ENCODE measurements around the gene EPS8. TPM values are rescaled to one million over a fixed set of nuclear protein-coding genes. Genes with fewer than 3 reads are reported as not detected.
A peak's percentile ranks its signal among the peaks of the same experiment; 100 is the strongest.

Gene EPS8
- polyA plus RNA-seq, 3 donors = 4.1 to 4.8 (median 4.3) TPM

DNA sequence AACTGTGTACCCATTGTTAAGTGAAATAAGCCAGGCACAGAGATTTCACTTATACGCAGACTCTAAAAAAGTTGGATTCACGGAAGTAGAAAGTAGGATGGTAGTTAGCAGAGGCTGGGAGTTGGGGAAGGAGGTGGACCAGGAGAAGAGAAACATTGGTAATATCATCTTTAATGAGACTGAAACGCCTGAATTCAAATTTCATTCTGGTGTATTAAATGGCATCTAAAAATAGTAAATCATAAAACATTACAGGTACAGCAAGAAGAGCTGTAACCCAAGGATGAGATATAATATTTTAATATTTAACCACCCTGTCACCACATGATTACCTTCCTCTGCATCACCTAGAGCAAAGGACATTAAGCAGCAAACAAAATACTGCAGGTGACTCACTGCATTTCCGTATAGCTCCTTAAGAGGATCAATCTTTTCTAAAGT, 99.4 kb downstream of the EPS8 start:
- Histone ChIP-seq H3K4me3 (replicated peaks in 1 of 3; ENCODE audit: low read depth in 2 of 3, low read length in 3 of 3) (no peak overlapping the region), H4K20me1 (ENCODE audit: insufficient read depth, low read length) (no peaks in the 10 kb centered on the region), H3K9me3 (replicated peaks in 1 of 2; ENCODE audit: control insufficient read depth in 1 of 2, insufficient read depth in 1 of 2, low read length in 2 of 2) (peaks cover 0 to 3% of the 10 kb centered on the region in 2 donors), H3K27ac (ENCODE audit: low read depth in 1 of 2, low read length in 2 of 2) (no peak overlapping the region), H3K27me3 (ENCODE audit: control insufficient read depth in 2 of 2, insufficient read depth in 2 of 2, low read length in 2 of 2) (no peaks in the 10 kb centered on the region), H3K36me3 (replicated peaks in 1 of 2; ENCODE audit: control insufficient read depth in 1 of 2, insufficient read depth in 2 of 2, low read length in 2 of 2) (no peaks in the 10 kb centered on the region), H3K4me2 (replicated peaks; ENCODE audit: extremely low read depth, low read length, poor library complexity, severe bottlenecking) (peak overlapping the region; percentile 20), H3K79me2 (ENCODE audit: insufficient read depth, low read length) (no peaks in the 10 kb centered on the region), H3K9ac (ENCODE audit: insufficient read depth, low read length, poor library complexity, severe bottlenecking) (no peak overlapping the region), H2AFZ (ENCODE audit: insufficient read depth, low read depth, low read length, poor library complexity, severe bottlenecking) (no peak overlapping the region), H3K4me1 (ENCODE audit: control insufficient read depth in 1 of 2, insufficient read depth in 2 of 2, low read length in 2 of 2) (peaks cover 40 to 64% of the 10 kb centered on the region in 2 donors)
- Mint-ChIP-seq H3K27ac (peak overlapping the region in 1 of 7 donors; percentile 5), H3K4me3 (no peak overlapping the region), H3K27me3 (ENCODE audit: low read depth in 3 of 3) (peaks cover 0 to 2% (median 0%) of the 10 kb centered on the region in 3 donors), H3K4me1 (peaks cover 58% of the 10 kb centered on the region), H3K36me3 (no peaks in the 10 kb centered on the region), H3K9me3 (peaks cover 0 to 4% (median 0%) of the 10 kb centered on the region in 7 donors)
- intact Hi-C loops (cut with micrococcal nuclease) = loop anchor here in 1 of 2 donors (10.0 kb wide), 2 partner anchors 95 to 155 kb away; partner anchors contain the start of gene EPS8
- DNase-seq = no peak
- TF ChIP-seq, protein P1, sequence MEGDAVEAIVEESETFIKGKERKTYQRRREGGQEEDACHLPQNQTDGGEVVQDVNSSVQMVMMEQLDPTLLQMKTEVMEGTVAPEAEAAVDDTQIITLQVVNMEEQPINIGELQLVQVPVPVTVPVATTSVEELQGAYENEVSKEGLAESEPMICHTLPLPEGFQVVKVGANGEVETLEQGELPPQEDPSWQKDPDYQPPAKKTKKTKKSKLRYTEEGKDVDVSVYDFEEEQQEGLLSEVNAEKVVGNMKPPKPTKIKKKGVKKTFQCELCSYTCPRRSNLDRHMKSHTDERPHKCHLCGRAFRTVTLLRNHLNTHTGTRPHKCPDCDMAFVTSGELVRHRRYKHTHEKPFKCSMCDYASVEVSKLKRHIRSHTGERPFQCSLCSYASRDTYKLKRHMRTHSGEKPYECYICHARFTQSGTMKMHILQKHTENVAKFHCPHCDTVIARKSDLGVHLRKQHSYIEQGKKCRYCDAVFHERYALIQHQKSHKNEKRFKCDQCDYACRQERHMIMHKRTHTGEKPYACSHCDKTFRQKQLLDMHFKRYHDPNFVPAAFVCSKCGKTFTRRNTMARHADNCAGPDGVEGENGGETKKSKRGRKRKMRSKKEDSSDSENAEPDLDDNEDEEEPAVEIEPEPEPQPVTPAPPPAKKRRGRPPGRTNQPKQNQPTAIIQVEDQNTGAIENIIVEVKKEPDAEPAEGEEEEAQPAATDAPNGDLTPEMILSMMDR (IDR thresholded peaks at IDR 0.05) = no peak
- WGBS (ENCODE audit: insufficient coverage) = 95% methylated on average over 2 of the region's 4 CpGs

DNA sequence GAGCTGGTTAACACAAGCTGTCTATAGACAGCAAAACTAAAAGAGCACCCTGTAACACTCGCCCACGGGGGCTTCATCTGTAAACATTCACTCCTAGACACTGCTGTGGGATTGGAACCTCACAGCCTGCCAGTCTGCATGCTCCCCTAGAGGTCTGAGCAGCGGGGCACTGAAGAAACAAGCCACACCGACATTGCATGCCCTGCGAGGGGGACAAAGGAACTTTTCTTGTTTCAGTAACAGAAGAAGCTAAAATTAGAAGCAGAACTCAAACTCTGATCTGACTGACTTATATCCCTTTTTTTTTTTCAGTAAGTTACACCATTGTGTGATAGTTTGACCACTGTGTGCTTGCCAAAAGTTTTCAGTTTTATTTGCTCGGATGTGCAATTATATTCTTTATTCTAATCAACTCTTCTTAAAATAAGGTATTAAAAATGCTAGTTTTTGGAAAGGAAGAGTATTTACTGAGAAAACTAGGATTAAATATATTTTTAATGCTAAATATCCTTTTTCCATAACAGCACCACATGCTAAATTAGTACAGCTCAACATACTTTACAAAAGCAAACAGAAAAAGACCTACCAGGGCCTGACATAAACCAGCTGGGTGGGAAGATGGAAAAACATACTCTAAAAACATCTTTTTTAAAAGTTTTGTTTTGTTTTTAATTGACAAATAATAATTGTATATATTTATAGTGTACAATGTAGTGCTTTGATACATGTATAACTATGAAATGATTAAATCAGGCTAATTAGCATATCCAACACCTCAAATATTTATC, 100.2 kb downstream of the EPS8 start:
- H3K27ac ChIP-seq (ENCODE audit: low read depth in 1 of 2, low read length in 2 of 2) = peak overlapping the region; percentile 80 to 87
- no peaks in the 10 kb centered on the region for H3K79me2 ChIP-seq (ENCODE audit: insufficient read depth, low read length)
- intact Hi-C loops (cut with micrococcal nuclease) = no loop called here
- H3K4me2 ChIP-seq (replicated peaks; ENCODE audit: extremely low read depth, low read length, poor library complexity, severe bottlenecking) = peak overlapping the region; percentile 69
- peaks cover 0 to 2% (median 0%) of the 10 kb centered on the region in 3 donors for H3K27me3 Mint-ChIP-seq (ENCODE audit: low read depth in 3 of 3)
- peak overlapping the region; percentile 70 to 79 for H3K4me3 Mint-ChIP-seq
- peak overlapping the region; percentile 15 for H3K9ac ChIP-seq (ENCODE audit: insufficient read depth, low read length, poor library complexity, severe bottlenecking)
- peak overlapping the region in 2 of 3 experiments; percentile 20 to 65 for H3K4me3 ChIP-seq (replicated peaks in 1 of 3; ENCODE audit: low read depth in 2 of 3, low read length in 3 of 3)
- TF ChIP-seq, protein P1 (IDR thresholded peaks at IDR 0.05) = no peak
- H2AFZ ChIP-seq (ENCODE audit: insufficient read depth, low read depth, low read length, poor library complexity, severe bottlenecking) = peak overlapping the region; percentile 81
- no peaks in the 10 kb centered on the region for H3K36me3 ChIP-seq (replicated peaks in 1 of 2; ENCODE audit: control insufficient read depth in 1 of 2, insufficient read depth in 2 of 2, low read length in 2 of 2)
- 20% methylated on average over 3 of the region's 6 CpGs for WGBS (ENCODE audit: insufficient coverage)
- H3K4me1 Mint-ChIP-seq = peaks cover 58% of the 10 kb centered on the region
- DNase-seq = peak in 1 of 3 donors; percentile 17
- peaks cover 40 to 64% of the 10 kb centered on the region in 2 donors for H3K4me1 ChIP-seq (ENCODE audit: control insufficient read depth in 1 of 2, insufficient read depth in 2 of 2, low read length in 2 of 2)
- peaks cover 0 to 4% (median 0%) of the 10 kb centered on the region in 7 donors for H3K9me3 Mint-ChIP-seq
- no peaks in the 10 kb centered on the region for H3K27me3 ChIP-seq (ENCODE audit: control insufficient read depth in 2 of 2, insufficient read depth in 2 of 2, low read length in 2 of 2)
- peaks cover 0 to 3% of the 10 kb centered on the region in 2 donors for H3K9me3 ChIP-seq (replicated peaks in 1 of 2; ENCODE audit: control insufficient read depth in 1 of 2, insufficient read depth in 1 of 2, low read length in 2 of 2)
- H3K27ac Mint-ChIP-seq = peak overlapping the region; percentile 85 to 96 (median 93)
- no peaks in the 10 kb centered on the region for H3K36me3 Mint-ChIP-seq
- no peaks in the 10 kb centered on the region for H4K20me1 ChIP-seq (ENCODE audit: insufficient read depth, low read length)
